CD4-positive, alpha-beta T cell treated with Interleukin-6 for 4 hours (primary cell): ENCODE results near the gene KRT71.
A peak's percentile ranks its signal among the peaks of the same experiment; 100 is the strongest.

Source experiments
- DNase-seq: peaks from one replicate; pipeline ENCODE4 v3.0.0-alpha.2; 2020; ENCODE audit warnings: mixed read lengths

The KRT71 gene

GRCh38 chr12:52573743-52574142 lies 20.8 kb upstream of the KRT71 start, which contains the start of gene KRT74:
Gene KRT74, minus strand, starts transcription at chr12:52573843. Its CDS starts 66 bp downstream, at chr12:52573777.
- DNase-seq = no peak

GRCh38 chr12:52573306-52573705 lies 20.4 kb upstream of the KRT71 start:
- DNase-seq = no peak

- DNase-seq = no peak
Observed at GRCh38 chr12:52570511-52570910, 17.6 kb upstream of the KRT71 start.

GRCh38 chr12:52568111-52568510 lies 15.2 kb upstream of the KRT71 start:
- no peak for DNase-seq

GRCh38 chr12:52566847-52567291 lies 13.9 kb upstream of the KRT71 start:
- peak; percentile 7 for DNase-seq

- no peak for DNase-seq
Observed at GRCh38 chr12:52564582-52564981, 11.6 kb upstream of the KRT71 start.

GRCh38 chr12:52561880-52562449 lies 9.0 kb upstream of the KRT71 start:
- no peak for DNase-seq

- no peak for DNase-seq
Observed at GRCh38 chr12:52559979-52560378, 7.0 kb upstream of the KRT71 start.

- no peak for DNase-seq
Observed at GRCh38 chr12:52558781-52559445, 6.0 kb upstream of the KRT71 start.

- no peak for DNase-seq
Observed at GRCh38 chr12:52557476-52557875, 4.5 kb upstream of the KRT71 start.

GRCh38 chr12:52555577-52555976 lies 2.6 kb upstream of the KRT71 start:
- DNase-seq = no peak

GRCh38 chr12:52552055-52552454 lies 890 bp downstream of the KRT71 start:
- no peak for DNase-seq

GRCh38 chr12:52551216-52551865 lies 1.6 kb downstream of the KRT71 start:
- DNase-seq = no peak

- no peak for DNase-seq
Observed at GRCh38 chr12:52546126-52546525, 6.8 kb downstream of the KRT71 start.

- DNase-seq = no peak
Observed at GRCh38 chr12:52543985-52544883, 8.7 kb downstream of the KRT71 start.

GRCh38 chr12:52542785-52543318 lies 10.1 kb downstream of the KRT71 start:
- no peak for DNase-seq

GRCh38 chr12:52542157-52542556 lies 10.8 kb downstream of the KRT71 start:
- DNase-seq = no peak

GRCh38 chr12:52541709-52542108 lies 11.2 kb downstream of the KRT71 start:
- no peak for DNase-seq

GRCh38 chr12:52540531-52540930 lies 12.4 kb downstream of the KRT71 start:
- DNase-seq = no peak

- no peak for DNase-seq
Observed at GRCh38 chr12:52539821-52540173, 13.1 kb downstream of the KRT71 start.

GRCh38 chr12:52539083-52539820 lies 13.7 kb downstream of the KRT71 start:
- no peak for DNase-seq

- DNase-seq = no peak
Observed at GRCh38 chr12:52537101-52537500, 15.8 kb downstream of the KRT71 start.
